ENCODE data around the gene DOCK3.

GRCh38 chr3:51082363-51082762 lies 407.6 kb downstream of the DOCK3 start:
- TF ChIP-seq CTCF (IDR thresholded peaks at IDR 0.05; ENCODE audit: low read depth, low read length) (no peak), EZH2phosphoT487 (IDR thresholded peaks at IDR 0.05; ENCODE audit: low read depth) (no peak)
